Stimulated activated CD4-positive, alpha-beta T cell treated with anti-CD3 and anti-CD28 coated beads, Interleukin-12 subunit alpha, Interleukin-12 subunit beta, amount 100 ng/mL, for 4 hours (primary cell): ENCODE results near the gene CNPY4.

Source experiments
- DNase-seq: peaks from one replicate; pipeline ENCODE4 v3.0.0-alpha.2; 2020

The CNPY4 gene

DNA sequence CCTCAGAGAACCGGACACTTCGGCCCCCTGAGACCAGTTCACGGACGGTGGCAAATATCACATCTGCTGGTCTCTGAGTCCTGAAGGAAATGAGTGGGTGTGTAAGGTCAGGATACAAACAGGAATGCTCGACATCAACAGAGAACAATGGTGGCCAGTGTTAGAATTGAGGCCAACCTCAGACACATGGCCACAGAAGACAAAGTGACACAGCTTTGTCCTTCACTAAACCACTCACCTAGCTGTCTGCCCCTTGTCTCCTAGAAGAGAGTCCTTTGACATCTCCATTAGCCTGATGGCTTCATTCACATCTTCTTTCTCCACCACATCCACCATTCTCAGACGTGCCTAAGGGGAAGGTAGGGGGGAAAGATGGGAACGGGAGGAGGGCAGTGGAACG lies 26.4 kb upstream of the CNPY4 start:
- no peak for DNase-seq

DNA sequence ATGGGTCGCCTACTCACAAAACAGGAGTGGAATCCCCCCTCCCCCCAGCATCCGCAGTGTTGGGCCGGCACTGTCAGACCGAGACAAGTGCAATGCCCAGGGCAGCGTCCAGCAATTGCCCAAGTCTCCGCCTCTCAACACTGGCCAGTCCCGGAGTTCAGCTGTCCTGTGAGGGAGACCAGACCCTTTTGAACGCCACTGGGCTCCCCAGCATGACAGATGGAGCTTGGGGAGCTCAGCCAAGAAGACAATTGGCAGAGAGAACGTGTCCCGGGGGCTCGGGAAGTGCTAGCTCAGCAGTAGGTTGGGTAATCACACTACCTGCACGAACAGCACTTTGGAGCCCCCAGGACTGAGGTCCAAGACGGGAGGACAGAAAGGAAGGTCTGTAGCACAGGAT lies 25.9 kb upstream of the CNPY4 start:
- DNase-seq = no peak

DNA sequence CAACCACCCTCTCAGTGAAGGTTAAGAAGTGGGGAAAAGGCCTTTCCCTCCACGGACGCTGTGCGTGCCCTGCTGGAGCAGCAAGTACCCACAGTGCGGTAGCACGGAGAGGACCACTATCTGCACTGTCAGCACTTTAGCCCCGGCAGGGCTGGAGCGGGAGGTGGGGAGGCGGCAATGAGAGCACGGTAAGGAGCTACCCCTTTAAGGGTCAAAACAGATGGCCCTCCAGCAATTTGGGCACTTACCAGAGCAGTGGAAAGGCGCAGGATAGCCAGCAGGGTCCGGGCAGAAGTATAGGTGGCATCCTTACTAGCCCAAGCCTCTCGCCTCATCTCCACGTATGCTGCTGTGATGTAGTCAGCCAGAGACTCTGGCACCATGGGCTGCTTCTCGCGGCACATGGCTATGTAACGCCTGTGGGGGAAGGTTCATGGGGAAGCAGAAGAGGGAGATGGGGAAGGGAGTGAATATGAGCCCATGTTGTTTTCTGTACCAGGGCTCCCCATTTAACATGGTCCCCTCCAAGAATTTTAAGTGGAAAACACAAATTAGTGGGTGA lies 25.4 kb upstream of the CNPY4 start:
- no peak for DNase-seq

DNA sequence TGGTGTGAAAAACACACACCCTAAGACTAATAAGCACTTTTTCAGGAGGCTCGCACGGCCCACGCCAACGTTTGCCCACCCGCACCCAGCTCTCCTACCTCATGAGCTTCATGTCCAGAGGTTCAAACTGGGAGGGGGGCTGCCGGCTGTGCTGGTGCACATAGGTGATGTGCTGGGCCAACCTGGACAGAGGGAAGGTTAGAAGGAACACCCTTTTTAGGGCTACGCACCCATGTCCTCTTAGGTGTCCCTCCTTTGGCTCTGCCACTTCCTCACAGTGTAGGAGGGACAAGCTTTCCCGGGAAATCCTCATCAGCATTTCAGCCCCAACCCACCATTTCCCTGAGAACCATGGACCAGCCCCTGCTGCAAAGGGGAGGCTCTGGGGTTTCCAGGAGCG lies 24.1 kb upstream of the CNPY4 start:
- DNase-seq = no peak

DNA sequence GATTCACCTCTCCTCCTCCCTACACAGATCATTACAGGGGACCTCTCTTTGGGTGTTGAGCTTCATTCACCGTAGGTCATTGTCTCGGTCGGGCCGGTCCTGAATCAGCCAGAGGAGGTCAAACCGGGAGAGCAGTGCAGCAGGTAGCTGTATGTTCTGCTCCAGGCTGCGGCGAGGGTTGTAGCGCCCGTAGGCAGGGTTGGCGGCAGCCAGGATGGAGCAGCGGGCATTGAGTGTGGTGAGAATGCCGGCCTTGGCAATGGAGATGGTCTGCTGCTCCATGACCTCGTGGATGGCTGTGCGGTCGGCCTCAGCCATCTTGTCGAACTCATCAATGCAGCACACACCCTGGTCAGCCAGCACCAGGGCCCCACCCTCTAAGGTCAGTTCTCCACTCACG lies 23.7 kb upstream of the CNPY4 start:
- no peak for DNase-seq

DNA sequence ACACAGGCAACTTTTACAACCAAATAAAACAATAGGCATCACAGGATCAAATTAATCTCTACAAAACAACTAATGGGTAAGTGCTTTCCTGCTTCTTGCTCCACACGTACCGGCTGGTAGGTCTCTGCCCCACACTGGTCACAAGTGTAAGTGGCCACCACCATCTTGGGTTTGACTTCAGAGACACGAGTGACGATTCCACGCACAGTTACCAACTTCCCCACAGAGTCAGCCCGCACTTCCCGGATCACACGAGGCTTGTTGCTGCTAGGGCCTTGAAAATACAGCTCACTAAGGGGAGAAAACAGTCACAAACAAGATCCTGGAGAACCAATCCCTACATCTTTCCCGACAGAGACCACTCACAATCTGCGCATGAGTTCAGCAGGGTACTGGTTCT lies 20.5 kb upstream of the CNPY4 start:
- DNase-seq = no peak

GRCh38 chr7:100099452-100099851 lies 20.0 kb upstream of the CNPY4 start:
- DNase-seq = no peak

GRCh38 chr7:100100420-100101015 lies 18.9 kb upstream of the CNPY4 start:
- DNase-seq = peak; percentile 81

- DNase-seq = peak; percentile 93
Measured at GRCh38 chr7:100101016-100101862, 18.2 kb upstream of the CNPY4 start, which contains the start of the genes AP4M1 and MCM7. TSS of gene AP4M1 (plus strand) at chr7:100101643. CDS start at chr7:100101715, 72 bp downstream. TSS of gene MCM7 (minus strand) at chr7:100101397. CDS start at chr7:100101294, 103 bp downstream.

GRCh38 chr7:100102950-100103840 lies 16.2 kb upstream of the CNPY4 start:
- no peak for DNase-seq

DNA sequence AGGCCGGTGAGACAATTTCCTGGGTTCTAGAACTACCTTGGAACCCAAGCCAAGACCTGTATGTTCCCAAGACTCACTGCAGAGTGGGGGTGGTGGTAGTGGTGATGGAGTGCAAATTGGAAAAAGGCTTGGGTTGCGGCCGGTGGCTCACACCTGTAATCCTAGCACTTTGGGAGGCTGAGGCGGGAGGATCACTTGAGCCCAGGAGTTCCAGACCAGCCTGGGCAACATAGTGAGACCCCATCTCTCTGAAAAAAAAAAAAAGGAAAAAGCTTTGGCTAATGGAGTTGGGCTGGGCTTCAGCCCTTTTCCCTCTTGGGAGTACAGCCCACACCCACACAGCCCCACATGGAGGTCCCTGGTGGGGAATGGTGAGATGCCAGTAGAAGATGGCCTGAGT lies 13.9 kb upstream of the CNPY4 start:
- DNase-seq = no peak

- no peak for DNase-seq
Measured at GRCh38 chr7:100106633-100107032, 12.8 kb upstream of the CNPY4 start.

- no peak for DNase-seq
Measured at GRCh38 chr7:100107125-100107737, 12.2 kb upstream of the CNPY4 start.

DNA sequence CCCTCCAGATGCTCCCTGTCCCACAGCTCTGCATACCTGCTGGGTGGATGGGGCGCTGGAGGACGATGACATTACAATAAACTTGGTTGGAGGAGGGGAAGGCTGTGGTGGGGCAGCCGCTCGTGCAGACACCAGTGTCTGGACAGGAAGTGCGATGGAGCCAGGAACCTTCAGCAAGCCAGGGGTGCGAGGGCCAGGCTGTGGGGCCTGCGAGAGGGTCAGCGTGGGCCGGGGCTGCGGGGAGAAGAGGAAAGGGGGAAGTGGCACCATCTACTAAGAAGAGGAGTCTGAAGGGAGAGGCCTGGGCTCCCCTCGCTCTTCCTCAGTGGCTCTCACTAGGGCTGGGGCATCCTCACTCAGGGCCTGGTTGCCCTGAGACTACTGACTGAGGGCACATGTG lies 11.5 kb upstream of the CNPY4 start:
- DNase-seq = no peak

- DNase-seq = no peak
Measured at GRCh38 chr7:100109521-100110163, 9.8 kb upstream of the CNPY4 start.

DNA sequence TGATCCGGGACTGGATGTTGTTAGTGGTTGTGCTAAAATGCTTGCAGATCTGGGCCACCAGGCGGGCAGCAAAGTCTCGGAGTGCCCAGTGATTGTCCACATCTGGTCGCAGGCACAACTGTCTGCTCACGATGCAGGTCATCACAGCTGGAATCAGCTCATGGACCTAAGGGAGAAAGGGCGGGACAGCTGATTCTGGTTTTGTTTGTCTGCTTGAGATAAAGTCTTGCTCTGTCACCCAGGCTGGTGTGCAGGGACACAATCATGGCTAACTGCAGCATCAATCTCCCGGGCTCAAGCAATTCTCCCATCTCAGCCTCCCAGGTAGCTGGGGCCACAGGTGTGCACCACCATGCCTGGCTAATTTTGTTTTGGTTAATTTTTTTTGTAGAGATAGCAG lies 8.3 kb upstream of the CNPY4 start:
- no peak for DNase-seq

DNA sequence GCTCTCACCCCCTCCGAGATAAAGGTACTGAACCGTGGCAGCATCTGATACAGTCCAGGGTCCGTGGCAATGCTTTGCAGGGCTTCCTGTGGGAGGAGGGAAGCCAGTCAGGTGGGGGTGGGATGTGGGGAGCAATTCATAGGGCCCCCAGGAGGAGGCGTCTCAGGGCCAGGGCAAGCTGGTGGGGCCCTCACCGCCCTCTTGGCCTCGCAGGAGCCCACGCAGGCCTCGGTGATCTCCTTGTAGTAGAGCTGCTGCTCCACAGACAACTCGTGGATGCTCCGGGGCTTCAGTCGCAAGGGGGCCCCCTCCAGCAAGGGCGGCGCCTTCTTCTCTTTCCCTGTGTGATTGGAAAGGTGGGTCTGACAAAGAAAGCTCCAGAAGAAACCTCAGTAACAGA lies 7.5 kb upstream of the CNPY4 start:
- no peak for DNase-seq

GRCh38 chr7:100115026-100115425 lies 4.4 kb upstream of the CNPY4 start:
- no peak for DNase-seq

DNA sequence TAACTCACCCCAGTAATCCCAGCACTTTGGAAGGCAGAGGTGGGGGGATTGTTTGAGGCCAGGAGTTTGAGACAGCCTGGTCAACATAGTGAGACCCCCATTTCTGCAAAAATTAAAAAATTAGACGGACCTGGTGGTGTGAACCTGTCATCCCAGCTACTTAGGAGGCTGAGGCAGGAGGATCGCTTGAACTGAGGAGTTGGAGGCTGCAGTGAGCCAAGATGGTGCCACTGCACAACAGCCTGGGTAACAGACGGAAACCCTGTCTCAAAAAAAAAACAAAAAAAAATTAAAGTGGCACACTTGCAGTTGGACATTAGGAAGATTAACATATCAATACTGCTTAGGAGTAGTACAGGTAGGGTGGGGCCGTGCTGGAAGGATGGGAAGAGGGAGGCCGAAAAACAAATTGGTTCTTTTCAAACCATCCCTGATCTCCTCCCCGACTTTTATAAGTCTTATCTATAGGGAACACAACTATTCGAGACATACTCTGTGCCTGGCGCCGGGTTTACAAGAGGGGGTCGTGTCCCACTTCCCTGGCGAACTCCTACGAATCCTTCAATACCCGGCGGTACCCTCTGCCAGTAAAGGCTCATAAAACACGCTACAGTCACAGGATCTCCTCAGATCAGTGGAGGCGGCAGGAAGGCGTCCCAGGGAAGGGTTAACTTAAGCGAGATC lies 904 bp upstream of the CNPY4 start:
- DNase-seq = no peak

GRCh38 chr7:100119970-100120732 lies 717 bp downstream of the CNPY4 start:
- DNase-seq = peak; percentile 55

- no peak for DNase-seq
Measured at GRCh38 chr7:100120733-100121036, 1.3 kb downstream of the CNPY4 start.
